GM18507 (cell line): ENCODE data around the gene PLEKHG5.
"Not testable (repeated sequence)": the region's sequence is repeated elsewhere in the genome, so short reads cannot be mapped to it uniquely, and the experiment has no call there.

Source experiments
- DNase-seq: peaks from one replicate; pipeline ENCODE4 v3.0.0; 2011; ENCODE audit warnings: low read depth; ENCODE audit not compliant: insufficient read length; ENCODE audit errors: extremely low spot score
- FAIRE-seq: peaks from 2 replicates; lab custom pipeline; 2011; peaks lifted over from hg19 to GRCh38; lab: Jason Lieb, UNC

The PLEKHG5 gene

DNA sequence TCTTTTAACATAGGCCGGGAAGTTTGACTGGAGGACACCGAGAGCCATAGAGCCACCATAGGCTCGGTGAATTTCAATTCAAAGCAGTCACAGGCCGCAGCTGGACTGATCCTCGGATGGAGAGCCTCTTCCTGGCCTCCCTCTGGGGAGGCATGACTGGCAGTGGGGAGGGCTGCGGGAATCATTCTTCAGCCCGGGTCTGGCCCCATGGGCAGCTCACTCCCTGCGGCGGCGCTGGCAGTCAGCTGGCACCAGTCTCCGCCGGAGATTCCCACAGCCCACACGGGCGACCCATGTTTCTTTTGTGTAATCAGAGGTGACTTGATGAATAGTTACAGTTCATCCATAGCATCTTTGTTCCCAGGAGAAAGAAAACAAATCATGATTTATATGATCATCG is 56.3 kb downstream of the PLEKHG5 start:
- FAIRE-seq (no peak), DNase-seq (no peak)

DNA sequence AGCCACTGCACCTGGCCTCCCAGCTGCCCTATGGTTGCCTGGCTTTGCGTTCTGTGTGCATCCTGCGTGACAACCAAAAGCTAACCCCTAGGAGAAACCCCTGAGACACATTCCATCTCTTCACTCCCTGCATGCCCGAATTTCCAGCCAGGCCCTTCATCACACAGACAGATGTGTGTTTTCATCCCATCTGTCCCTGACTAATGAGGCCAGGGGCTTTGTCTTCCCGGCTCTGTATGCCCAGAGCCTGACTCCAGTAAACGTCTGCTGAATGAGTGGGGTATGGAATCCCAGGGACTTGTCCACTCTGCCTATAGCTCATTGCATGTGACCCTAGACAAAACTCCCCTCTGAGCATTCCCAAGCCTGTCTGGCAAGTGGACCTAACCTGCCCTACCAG is 57.3 kb downstream of the PLEKHG5 start:
- DNase-seq = no peak
- no peak for FAIRE-seq

DNA sequence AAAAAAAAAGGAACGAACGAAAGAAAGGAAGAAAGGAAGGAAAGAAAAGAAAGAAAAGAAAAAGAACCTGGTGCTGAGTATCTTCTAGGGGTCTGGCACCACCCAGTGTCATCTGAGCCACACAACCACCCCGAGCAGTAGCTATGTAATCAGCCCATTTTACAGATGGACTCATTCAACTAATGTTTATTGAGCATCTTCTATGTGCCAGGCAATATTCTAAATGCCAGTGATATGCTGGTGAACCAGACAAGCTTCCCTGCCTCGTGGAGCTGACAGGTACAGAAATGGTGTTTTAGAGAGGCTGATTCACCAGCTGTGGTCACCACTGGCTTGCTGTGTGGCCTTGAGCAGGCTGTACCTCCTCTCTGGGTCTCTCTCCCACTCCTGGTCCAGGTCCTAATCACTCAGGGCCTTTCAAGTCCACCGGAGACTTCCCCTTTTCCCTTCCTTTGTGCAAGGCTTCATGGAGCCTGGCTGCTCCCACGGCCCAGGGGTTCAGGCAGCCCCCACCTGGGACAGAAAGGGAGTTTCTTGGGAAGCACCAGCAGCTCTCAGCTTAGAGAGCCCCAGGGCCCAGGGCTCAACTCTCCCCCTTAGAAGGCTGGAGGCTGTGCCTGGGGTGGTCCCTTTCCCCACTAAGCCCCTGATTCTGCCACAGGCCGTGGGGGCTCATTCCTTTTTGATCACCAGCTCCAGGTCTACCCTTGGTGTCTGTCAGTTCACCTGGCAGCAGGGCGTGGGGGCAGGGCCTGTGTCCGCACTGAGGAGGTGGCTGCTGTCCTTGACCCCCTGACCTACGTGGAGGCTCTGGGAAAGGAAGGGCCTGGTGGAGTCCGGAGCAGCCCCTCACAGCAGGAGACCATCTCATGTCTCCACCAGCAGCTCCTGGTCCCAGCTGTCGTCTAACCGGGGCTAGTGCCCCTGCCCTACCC is 59.6 kb downstream of the PLEKHG5 start:
- not testable (repeated sequence) for DNase-seq
- FAIRE-seq = peak; percentile 56

DNA sequence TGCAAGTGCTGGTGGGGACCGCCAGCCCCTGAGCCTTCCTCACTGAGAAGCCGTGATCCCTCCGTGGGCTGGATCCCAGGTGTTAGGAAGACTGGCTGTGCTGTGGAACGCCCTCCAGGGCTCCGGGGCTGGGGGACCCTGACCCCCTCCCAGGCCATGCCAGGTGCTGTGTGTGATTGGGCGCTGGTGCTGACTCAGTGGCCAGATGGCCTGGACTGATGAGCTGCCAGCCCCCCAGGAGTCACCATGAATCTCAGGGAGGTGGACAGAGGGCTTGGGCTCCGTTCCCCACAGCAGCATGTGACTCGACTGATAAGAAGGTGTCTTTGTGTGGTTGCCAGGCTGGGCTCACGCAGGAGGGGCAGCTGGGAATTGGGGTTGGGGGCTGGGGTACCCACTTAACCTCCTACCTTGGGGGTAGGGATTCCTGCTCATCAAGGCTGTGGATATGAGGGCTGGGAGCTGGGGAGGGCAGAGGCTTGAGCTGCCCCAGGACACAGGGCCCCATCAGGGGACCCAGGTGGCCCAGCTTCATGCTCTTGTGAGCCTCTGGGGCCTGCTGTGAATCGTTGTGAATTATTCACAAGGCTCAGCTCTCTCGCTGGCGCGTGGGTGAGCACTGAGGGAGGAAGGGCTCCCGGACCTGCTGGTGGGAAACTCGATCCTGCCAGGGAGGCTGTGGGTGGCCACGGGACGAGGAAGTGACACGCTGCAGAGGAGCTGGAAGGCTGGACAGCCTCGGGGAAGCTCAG is 61.6 kb downstream of the PLEKHG5 start:
- not testable (repeated sequence) for DNase-seq, FAIRE-seq

DNA sequence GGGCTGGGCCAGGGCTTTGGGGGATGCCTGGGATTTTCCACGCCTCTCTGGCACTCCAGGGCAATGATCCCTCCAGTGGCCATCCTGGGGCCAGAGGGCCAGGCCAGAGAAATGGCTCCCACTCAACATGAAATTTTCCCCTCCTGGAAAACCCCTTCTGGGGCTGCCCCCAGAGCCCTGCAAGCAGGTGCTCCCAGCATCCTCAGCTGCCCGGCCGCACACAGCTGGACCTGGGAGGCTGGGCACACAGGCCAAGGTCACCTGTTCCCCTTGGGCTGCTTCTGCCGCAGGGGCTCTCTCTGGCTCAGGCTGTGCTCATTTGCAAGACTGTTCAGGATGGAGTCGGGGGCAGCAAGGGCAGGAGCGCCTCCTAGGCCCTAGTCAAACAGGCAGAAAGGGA is 63.0 kb downstream of the PLEKHG5 start:
- not testable (repeated sequence) for DNase-seq
- peak; percentile 78 for FAIRE-seq

DNA sequence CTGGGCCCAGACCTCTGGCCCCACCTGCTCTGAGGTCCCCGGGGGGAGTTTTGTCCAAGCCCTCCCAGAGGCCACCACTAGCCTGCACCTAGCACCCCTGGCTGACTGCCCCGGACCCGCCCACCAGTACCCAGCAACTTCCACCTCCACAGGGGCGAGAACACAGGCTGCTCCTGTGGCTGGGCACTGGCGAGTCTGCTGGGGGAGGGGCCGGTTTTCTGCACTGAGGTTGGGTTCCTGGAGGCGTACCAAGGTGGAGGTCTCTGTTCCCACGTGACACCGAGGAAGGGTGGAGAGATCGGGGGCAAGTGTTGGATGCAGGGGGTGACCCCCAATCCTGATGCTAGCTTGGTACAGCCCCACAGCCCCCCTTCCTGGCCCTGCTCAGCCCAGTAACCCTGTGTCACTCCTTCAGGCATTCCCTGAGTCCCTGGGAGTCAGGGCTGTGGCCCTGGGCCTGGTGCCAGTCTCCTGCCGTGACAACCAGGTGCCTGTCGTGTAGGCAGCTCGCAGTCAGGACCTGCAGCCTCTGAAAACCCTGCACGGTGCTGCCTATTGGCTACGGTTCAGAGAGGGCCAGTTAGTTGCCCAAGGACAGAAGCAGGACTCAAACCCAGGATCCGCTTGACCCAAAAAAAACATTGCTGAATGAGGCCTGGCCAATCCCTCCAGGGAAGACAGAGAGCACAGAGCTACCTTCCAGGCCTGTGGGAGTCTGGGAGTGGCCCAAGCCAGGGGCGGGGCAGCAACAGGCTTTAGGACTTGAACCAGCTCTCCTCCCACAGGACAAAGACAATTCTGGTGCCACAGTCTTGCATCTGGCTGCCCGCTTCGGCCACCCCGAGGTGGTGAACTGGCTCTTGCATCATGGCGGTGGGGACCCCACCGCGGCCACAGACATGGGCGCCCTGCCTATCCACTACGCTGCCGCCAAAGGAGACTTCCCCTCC is 63.8 kb downstream of the PLEKHG5 start:
- FAIRE-seq (no peak), DNase-seq (no peak)

DNA sequence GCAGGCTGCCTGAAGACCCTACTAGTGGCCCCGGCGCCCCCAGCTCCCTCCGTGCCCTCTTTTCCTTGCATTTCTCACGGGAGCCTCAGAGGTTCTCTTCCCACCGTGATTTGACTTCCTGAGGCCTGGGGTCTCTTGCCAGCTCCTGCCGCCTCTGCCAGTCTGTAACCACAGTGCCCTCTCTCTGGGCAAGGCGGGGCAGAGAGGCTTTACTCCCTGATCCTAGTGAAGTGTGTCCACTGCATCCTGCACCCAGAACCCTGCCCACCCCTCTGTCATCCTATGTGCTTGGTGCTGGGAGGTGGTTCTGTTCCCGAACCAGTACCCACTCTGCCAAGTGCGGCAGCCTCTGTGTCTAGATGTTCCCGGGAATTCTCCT is 64.5 kb downstream of the PLEKHG5 start:
- FAIRE-seq = no peak
- DNase-seq = no peak

DNA sequence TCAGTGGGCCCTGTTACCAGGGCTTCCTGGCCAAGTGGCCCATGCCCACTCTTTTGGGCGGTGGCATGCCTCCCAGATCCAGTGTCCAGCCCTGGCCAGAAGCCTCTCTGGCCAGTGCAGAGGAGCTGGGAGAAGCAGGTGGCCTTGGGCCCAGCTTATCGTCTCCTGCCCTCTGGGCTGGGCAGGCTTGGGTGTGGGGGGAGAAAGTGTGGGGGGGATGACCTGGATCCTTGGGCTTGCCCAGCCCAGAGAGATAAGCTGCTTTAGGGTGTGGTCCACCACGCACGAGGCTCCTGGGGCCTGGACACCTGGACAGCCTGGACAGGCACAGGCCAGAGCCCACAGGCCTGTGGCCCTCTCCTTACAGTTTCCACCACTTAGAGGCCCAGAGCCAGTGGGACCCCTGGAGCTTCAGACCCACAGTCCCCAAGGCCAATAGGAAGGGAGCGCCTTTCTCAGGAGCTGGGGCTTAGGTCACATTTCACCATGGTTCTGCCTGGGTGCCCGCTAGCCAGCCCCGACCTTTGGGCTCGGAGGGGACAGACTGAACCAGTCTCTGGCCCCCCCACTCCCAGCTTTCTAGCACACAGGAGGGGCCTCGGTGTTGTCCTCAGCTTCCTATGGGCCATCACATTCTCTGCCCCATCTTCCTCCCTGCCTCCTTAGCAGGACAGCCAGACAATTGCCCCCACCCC is 65.0 kb downstream of the PLEKHG5 start:
- no peak for FAIRE-seq
- no peak for DNase-seq

DNA sequence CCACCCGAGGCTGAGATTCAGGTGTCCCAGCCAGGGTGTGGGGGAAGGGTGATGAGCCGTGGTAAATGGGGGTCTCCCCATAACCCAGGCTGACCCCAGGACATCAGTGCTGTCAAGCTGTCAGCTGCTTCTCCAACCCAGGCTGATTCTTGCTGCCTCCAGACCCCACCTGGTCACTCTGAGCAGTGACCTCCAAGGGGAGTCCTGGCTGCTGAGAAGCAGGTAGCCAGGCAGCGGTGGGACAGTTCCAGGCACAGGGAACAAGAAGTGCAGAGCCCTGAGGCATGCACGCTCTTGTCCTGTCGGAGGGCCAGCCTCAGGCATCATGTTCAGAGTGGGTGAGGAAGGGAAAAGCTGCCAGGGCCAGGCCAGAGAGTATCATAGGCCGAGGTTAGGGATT is 65.8 kb downstream of the PLEKHG5 start:
- FAIRE-seq (no peak), DNase-seq (no peak)

DNA sequence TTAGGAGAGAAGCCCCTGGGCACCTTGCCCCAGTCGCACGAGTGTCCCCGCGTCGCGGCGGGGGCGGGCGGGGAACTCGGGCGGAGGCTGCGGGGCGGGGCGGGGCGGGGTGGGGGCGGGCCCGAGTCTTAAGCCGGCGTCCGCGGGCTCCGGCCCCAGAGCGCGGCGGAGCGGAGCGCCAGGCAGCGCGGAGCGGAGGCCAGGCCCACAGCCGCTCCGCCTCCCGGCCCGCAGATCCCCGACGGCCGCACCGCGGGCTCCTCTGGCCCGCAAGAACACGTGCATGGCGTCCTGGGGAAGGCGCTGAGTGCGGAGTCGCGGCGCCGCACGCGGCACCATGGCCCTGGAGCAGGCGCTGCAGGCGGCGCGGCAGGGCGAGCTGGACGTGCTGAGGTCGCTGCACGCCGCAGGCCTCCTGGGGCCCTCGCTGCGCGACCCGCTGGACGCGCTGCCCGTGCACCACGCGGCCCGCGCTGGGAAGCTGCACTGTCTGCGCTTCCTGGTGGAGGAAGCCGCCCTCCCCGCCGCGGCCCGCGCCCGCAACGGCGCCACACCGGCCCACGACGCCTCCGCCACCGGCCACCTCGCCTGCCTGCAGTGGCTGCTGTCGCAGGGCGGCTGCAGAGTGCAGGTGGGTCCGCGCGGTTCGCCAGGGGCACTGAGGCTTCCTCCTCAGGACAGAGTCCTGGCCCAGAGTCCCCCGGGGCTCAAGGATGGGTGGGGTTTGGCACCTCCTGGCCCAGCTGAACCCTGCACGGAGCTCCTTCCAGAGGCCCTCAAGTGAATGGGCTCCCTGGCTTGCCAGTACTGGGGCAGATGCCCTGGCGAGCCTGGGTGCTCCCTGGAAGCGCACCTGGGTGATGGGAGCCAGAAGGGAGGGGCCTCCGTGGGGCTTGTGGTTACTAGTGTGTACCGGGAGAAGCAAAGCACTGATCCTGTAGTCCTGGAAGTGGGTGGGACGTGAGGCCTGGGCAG is 66.6 kb downstream of the PLEKHG5 start, which contains the start of gene ESPN:
TSS of gene ESPN (plus strand) at position 158 of the 975 bp plus-strand sequence. CDS start at position 338, 180 bp downstream.
- no peak for FAIRE-seq
- DNase-seq = no peak

DNA sequence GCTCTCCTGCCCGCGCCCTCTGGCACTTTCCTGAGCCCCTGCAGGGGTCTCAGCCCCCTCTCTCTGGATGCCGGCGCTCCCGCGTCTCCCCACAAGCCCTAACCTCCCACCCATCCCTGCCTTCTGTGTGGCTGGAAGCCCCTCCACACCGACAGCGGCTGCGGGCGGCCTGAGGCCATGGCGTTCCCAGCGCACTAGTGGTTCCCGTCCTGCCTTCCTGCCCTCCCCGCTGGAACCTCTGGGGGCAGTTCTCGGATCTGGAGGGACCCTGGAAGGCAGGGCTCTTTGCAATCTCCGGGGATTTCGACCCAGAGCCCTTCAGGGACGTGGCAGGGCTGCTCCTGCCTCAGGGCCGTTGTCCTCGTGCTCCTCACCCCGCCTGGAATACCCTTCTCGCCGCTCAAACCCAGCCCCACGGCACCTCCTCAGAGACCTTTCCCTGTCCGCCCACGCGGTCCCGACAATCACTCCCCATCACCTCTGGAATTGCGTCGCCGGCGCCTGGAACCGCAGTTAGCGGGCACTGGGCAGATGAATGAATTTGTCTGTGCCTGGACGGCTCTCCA is 67.4 kb downstream of the PLEKHG5 start:
- DNase-seq = no peak
- FAIRE-seq = no peak

DNA sequence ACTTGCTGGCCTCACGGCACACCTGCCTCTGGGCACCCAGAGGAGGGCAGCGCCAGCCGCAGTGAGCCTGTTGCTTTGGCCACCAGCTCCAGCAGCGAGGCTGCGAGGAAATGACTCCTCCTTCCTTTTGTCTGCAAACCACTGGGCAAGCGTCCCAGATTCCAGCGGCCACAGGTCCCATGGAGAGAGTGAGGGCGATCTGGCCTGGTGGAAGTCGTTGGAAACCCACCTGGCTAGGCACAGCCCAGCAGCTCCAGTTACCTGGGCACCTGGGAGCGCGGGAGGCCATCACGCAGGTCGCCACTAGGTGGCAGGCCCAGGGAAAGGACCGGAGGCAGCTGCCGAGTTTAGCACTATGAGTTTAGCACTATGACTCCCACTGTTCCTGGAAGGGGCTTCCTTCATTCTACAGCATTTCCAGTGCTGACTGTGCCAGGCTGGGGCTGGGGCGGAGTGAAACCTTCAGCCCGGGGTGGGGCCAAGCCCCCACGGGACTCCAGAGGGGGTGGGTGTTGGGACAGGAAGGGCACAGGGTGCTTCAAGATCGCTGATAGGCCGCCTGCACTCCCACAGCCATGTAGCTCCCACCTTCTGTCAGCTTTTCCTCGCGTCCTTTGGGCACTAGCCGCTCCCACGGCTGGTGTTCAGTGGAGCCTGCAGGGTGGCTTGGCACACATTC is 68.0 kb downstream of the PLEKHG5 start:
- FAIRE-seq = peak; percentile 83
- DNase-seq = peak; percentile 58

DNA sequence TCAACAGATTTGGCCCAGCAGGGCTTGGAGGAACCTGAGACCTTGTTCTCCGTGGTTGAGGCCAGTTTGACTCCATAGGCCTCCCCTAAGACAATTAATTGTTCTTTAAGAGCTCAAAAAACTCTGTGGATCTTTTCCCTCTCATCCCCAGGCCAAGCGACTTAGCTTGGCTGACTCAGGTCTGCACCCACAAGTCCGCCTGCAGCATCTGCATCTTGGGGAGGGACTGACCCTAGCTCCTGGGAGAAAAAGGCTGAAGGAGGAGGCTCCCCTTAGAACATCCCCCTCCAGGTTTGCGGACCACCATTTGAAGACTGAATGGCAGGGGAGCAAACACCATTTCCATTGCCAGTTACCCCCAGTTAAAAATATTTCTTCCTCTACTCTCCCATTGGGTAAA is 70.2 kb downstream of the PLEKHG5 start:
- no peak for FAIRE-seq
- DNase-seq = no peak

DNA sequence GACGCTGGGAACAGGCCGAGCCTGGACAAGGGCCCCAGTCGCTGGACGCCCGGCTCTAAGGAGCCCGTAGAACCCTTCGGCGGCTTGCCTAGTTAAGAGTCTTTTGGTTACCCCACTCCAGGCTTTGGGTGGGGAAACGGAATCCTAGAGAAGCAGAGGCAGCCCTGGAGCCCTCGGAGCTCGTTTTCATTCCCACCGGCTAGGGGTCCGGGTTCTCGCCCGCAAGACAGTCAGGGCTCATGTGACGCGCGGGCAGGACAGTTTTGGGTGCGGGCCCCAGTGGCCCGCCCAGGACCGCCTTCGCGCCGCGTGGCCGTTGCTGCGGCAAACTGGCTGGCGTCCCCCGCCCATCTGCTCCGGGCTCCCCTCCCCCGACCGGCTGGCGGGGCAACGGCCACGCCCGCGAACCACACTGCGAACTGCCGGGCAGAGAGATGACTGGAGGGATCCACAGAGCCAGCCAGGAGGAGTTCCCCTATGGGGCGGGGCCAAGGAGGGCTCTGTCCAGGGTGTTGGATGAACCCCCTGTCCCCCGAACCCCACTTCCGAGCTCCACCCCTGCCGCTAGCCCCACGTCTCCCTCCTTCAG is 70.9 kb downstream of the PLEKHG5 start:
- no peak for DNase-seq
- FAIRE-seq = no peak

DNA sequence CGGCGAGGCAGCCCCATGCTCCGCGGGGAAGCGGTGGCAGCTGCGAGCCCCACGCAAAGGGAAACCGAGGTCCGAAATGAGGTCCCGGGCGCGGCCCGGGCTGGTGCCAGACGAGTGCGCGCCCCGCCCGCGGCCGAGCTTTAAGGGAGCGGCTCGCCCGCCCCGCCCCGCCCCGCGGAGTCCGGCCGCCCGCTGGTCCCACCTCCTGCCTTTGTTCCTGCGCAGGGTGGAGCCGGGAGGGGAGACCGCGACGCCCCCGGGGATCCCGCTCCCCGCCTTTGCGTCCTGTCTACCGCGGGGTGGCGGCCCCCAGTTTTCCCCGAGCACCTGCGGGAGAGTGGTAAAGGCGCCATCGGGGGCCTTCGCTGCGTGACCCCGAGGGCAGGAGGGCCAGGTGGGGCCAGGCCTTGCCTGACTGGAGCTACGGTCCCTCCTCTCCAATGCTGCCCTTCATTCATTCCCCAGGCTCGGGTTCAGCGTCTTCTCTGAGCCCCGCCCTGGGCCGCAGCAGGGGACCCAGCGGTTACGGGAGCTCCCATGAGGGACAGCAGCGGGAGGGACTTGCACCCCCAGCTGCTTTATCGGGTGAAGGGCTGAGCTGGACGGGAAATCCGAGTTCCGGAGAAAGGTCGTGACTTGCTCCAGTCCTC is 71.5 kb downstream of the PLEKHG5 start, which contains the start of gene HES2:
TSS of gene HES2 (minus strand) at position 116 of the 650 bp plus-strand sequence. CDS start at position 17, 99 bp downstream.
- DNase-seq (no peak), FAIRE-seq (no peak)

DNA sequence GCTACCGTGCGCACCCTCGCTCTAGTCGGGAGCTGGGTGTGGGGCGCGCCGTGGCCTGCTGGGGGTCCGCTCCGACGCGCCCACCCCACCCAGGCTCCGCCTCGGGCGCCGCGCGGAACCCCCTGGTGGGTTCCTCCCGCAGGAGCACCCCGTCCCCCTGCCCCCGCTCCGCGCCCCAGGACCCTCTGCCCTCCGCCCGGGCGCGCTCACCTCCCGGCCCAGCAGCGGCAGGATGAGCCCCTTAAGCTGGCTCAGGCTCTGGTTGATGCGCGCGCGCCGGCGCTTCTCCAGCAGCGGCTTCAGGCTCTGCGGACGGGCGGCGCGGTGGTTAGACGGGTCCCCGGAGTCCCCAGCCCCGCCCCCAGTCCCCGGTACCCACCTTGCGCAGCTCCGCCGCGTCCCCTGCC is 72.1 kb downstream of the PLEKHG5 start:
- DNase-seq (no peak), FAIRE-seq (no peak)
